AG04450 (cell line): ENCODE measurements around the gene ZNF516. TPM values are rescaled to one million over a fixed set of nuclear protein-coding genes. Genes with fewer than 3 reads are reported as not detected.
A peak's percentile ranks its signal among the peaks of the same experiment; 100 is the strongest.

Source experiments
- CTCF ChIA-PET: fragments of 300-600, 350-600 bp; formaldehyde crosslinking; extraction: SDS; loops from one replicate; lab custom pipeline; 2022; ENCODE audit warnings: antibody characterized with exemption, inconsistent platforms; lab: Charles Lee
- POLR2A ChIA-PET: fragments of 350-600 bp; formaldehyde crosslinking; extraction: SDS; loops from one replicate; lab custom pipeline; 2021; ENCODE audit warnings: antibody characterized with exemption, inconsistent platforms; lab: Yijun Ruan, JAX
- DNase-seq: peaks from one replicate; pipeline ENCODE4 v3.0.0-alpha.2; 2011; ENCODE audit warnings: low read depth, low spot score
- H3K27ac ChIP-seq: one replicate; pipeline ENCODE4 v1.5.1; 2012; ENCODE audit warnings: low read depth, low read length, control low read depth
- H3K27me3 ChIP-seq: one replicate; pipeline ENCODE4 v1.6.0; 2012; ENCODE audit warnings: low read length; ENCODE audit not compliant: control insufficient read depth, insufficient read depth
- H3K4me3 ChIP-seq: 2 replicates; pipeline ENCODE4 v1.5.1; 2011; ENCODE audit warnings: mild to moderate bottlenecking, low read depth, low read length, control low read depth
- H3K9me3 ChIP-seq: 2 replicates; pipeline ENCODE4 v1.5.1; 2012; ENCODE audit warnings: low read length; ENCODE audit not compliant: control insufficient read depth, insufficient read depth
- CTCF ChIP-seq: IDR thresholded peaks from 2 replicates; pipeline ENCODE4 v1.5.1; 2011; ENCODE audit warnings: low read depth, low read length, control low read depth, inconsistent platforms
- polyA plus RNA-seq: library from polyadenylated mRNA; depleted of rRNA; stranded (reverse); fragments of >200 nt; gene quantifications from 2 replicates; pipeline ENCODE4 v1.2.3, GENCODE V29; 2011

The ZNF516 gene
- polyA plus RNA-seq, 1 experiment = 15.5 TPM

- peaks cover 9% of the 10 kb centered on the region for H3K9me3 ChIP-seq
- ChIA-PET POLR2A (no interaction called here), CTCF (no interaction called here)
- no peak for DNase-seq
- no peaks in the 10 kb centered on the region for H3K27me3 ChIP-seq
- TF ChIP-seq CTCF = no peak
- no peak overlapping the region for H3K4me3 ChIP-seq
- no peak overlapping the region for H3K27ac ChIP-seq
Measured at GRCh38 chr18:76356666-76357065, 138.4 kb downstream of the ZNF516 start.

DNA sequence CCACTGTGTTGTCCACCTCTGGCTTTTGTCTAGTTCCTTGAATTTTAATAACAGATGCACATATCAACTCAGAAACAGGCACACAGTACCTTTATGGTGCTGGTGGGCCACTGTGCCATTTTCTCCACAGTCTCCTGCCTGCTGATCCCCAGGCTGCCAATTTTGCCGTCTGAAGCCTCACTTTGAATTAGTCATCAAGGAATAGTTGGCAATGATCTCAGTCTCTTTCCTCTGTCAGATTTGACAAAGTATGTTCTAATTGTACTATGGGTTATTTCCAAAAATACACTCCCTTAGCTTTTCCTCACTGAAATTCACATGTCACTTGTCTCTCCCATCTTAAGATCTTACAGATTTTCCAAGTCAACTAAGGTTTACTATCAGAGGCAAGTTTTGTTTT lies 140.7 kb downstream of the ZNF516 start:
- ChIA-PET POLR2A (no interaction called here), CTCF (interaction anchor here (0.6 to 1.0 kb wide), 2 partner anchors 356 to 1701 kb away, joined by 3 to 5 read pairs; no protein-coding TSS in a partner anchor)
- no peak for TF ChIP-seq CTCF
- Histone ChIP-seq H3K4me3 (no peak overlapping the region), H3K9me3 (peaks cover 9% of the 10 kb centered on the region), H3K27ac (no peak overlapping the region), H3K27me3 (no peaks in the 10 kb centered on the region)
- no peak for DNase-seq

DNA sequence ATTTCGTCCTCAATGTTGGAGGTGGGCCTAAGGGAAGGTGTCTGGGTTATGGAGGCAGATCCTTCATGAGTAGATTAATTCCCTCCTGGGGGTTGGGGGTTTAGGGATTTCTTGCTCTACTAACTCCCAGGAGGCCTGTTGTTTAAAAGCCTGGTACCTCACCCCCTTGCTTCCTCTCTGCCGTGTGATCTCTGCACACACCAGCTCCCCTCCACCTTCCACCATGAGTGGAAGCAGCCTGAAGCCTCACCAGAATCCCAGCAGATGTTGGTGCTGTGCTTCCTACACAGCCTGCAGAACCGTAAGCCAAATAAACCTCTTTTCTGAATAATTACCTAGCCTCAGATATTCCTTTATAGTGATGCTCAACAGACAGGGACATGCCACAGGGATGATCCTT lies 141.5 kb downstream of the ZNF516 start:
- no peak overlapping the region for H3K27ac ChIP-seq
- H3K9me3 ChIP-seq = peaks cover 9% of the 10 kb centered on the region
- H3K4me3 ChIP-seq = no peak overlapping the region
- DNase-seq = no peak
- H3K27me3 ChIP-seq = no peaks in the 10 kb centered on the region
- ChIA-PET POLR2A (no interaction called here), CTCF (interaction anchor here (1.0 kb wide), 1 partner anchor 357 kb away, joined by 5 read pairs; no protein-coding TSS in a partner anchor)
- TF ChIP-seq CTCF = no peak

- no peak for DNase-seq
- Histone ChIP-seq H3K4me3 (no peak overlapping the region), H3K27me3 (no peaks in the 10 kb centered on the region), H3K9me3 (peaks cover 9% of the 10 kb centered on the region), H3K27ac (no peak overlapping the region)
- ChIA-PET CTCF (no interaction called here), POLR2A (no interaction called here)
- no peak for TF ChIP-seq CTCF
Measured at GRCh38 chr18:76353046-76353445, 142.0 kb downstream of the ZNF516 start.

DNA sequence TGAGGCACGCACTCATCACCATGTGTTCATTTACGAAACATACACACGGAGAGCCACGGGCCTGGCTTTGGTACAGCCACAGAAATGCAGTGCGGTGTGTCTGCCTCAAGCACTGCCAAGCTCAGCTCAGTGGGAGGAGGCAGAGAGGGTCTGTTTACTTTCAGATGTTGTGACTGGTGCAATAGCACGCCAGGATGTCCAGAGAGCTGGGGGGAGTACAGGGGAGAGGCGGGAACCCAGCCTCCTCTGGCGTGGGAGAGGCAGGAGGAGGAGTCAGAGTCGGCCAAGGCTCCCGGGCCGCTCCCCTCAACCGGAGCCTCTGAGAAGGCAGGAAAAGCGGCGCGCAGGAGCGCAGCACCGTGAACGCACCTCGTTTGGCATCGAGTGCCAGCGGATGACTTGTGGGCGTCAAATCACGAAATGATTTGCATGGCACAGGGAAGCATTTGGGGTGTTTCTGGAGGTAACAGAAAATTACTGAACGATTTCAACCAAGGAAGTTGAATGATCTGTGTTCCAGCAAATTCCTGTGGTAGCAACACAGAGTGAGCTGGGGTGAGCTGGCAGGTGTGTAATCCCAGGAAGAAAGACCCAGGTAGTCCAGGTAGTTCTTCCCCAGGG lies 143.0 kb downstream of the ZNF516 start:
- peaks cover 6% of the 10 kb centered on the region for H3K9me3 ChIP-seq
- DNase-seq = peak; percentile 87
- no peak for TF ChIP-seq CTCF
- CTCF ChIA-PET = interaction anchor here (0.6 to 1.2 kb wide), 4 partner anchors 16 to 434 kb away, joined by 3 to 6 read pairs (median 3); no protein-coding TSS in a partner anchor
- no peak overlapping the region for H3K27ac ChIP-seq
- H3K27me3 ChIP-seq = no peaks in the 10 kb centered on the region
- peak overlapping the region; percentile 28; the same call in 1 of the 2 replicates for H3K4me3 ChIP-seq
- POLR2A ChIA-PET = no interaction called here
